GM23248 (cell line): ENCODE results near the gene HMGN1. TPM values are rescaled to one million over a fixed set of nuclear protein-coding genes. Genes with fewer than 3 reads are reported as not detected.

Source experiments
- DNase-seq: peaks from one replicate; pipeline ENCODE4 v3.0.0-alpha.2; 2015
- H2AFZ ChIP-seq: fragments of 200-600 bp; sonication (generic); 2 replicates; pipeline ENCODE4 v1.6.1; 2016; ENCODE audit warnings: antibody characterized with exemption
- H3F3A ChIP-seq: fragments of 200-600 bp; sonication (generic); 2 replicates; pipeline ENCODE4 v1.6.1; 2016; ENCODE audit warnings: mild to moderate bottlenecking, antibody characterized with exemption, mixed run types; ENCODE audit not compliant: insufficient read depth
- H3K27ac ChIP-seq: fragments of 200-600 bp; sonication (generic); 2 replicates; pipeline ENCODE4 v1.5.1; 2016; ENCODE audit warnings: mild to moderate bottlenecking
- H3K27me3 ChIP-seq: fragments of 200-600 bp; sonication (generic); replicated peaks from 2 replicates; pipeline ENCODE4 v1.6.1; 2016; ENCODE audit warnings: mild to moderate bottlenecking; ENCODE audit not compliant: insufficient read depth
- H3K36me3 ChIP-seq: fragments of 200-600 bp; sonication (generic); 2 replicates; pipeline ENCODE4 v1.6.1; 2016; ENCODE audit warnings: low read depth, mild to moderate bottlenecking
- H3K4me1 ChIP-seq: fragments of 200-600 bp; sonication (generic); 2 replicates; pipeline ENCODE4 v1.6.1; 2016; ENCODE audit warnings: mild to moderate bottlenecking; ENCODE audit not compliant: insufficient read depth
- H3K4me2 ChIP-seq: fragments of 200-600 bp; sonication (generic); one replicate; pipeline ENCODE4 v1.6.1; 2016; ENCODE audit warnings: mild to moderate bottlenecking; ENCODE audit not compliant: unreplicated experiment
- H3K4me3 ChIP-seq: fragments of 200-600 bp; sonication (generic); 2 replicates; pipeline ENCODE4 v1.5.1; 2016; ENCODE audit warnings: mild to moderate bottlenecking
- H3K79me2 ChIP-seq: fragments of 200-600 bp; sonication (generic); 2 replicates; pipeline ENCODE4 v1.6.1; 2016; ENCODE audit warnings: mild to moderate bottlenecking; ENCODE audit not compliant: insufficient read depth
- H3K9ac ChIP-seq: fragments of 200-600 bp; sonication (generic); 2 replicates; pipeline ENCODE4 v1.6.1; 2016; ENCODE audit warnings: mild to moderate bottlenecking
- H3K9me2 ChIP-seq: fragments of 200-600 bp; sonication (generic); 2 replicates; pipeline ENCODE4 v1.6.1; 2016; ENCODE audit warnings: mixed run types, mild to moderate bottlenecking, moderate library complexity; ENCODE audit not compliant: insufficient read depth
- H3K9me3 ChIP-seq: fragments of 200-600 bp; sonication (generic); one replicate; pipeline ENCODE4 v1.6.1; 2017; ENCODE audit warnings: low read depth
- H4K20me1 ChIP-seq: fragments of 200-600 bp; sonication (generic); 2 replicates; pipeline ENCODE4 v1.6.0; 2016; ENCODE audit not compliant: insufficient read depth
- EZH2 ChIP-seq: fragments of 200-600 bp; sonication (generic); IDR thresholded peaks from 2 replicates; pipeline ENCODE4 v1.6.1; 2018; ENCODE audit warnings: antibody characterized with exemption, mild to moderate bottlenecking; ENCODE audit not compliant: insufficient read depth, poor library complexity, severe bottlenecking
- EZH2phosphoT487 ChIP-seq: fragments of 200-600 bp; sonication (generic); IDR thresholded peaks from 2 replicates; pipeline ENCODE4 v1.6.1; 2018; ENCODE audit warnings: antibody characterized with exemption, moderate library complexity, mild to moderate bottlenecking, low read depth; ENCODE audit not compliant: insufficient read depth
- WGBS, 2 experiments: methylation state at CpG; one replicate each; pipeline ENCODE4 v1.1.6; 2015 to 2017; ENCODE audit warnings: low lambda C conversion rate in 2 of 2, low coverage in 1 of 2; ENCODE audit errors: missing lambda C conversion rate in 2 of 2; 5-methylcytosine and 5-hydroxymethylcytosine counted together
- in situ Hi-C: fragments of 300-500 bp; cut with MboI; formaldehyde crosslinking; loops from 2 replicates; pipeline ENCODE4 v1.15.0; 2020
- polyA plus RNA-seq: library from polyadenylated mRNA; unstranded; fragments of >200 nt; fragmentation: Nextera tagmentation; extraction: Ambion mirVana; gene quantifications from 2 replicates; pipeline ENCODE4 v1.2.1, GENCODE V29; 2016
- total RNA-seq: library from RNA; depleted of rRNA; stranded (reverse); fragments of >200 nt; shearing (Covaris generic); gene quantifications from 2 replicates; pipeline ENCODE4 v1.2.3, GENCODE V29; 2014

Gene HMGN1
- total and polyA plus RNA-seq, 2 experiments from 2014 or later, result 192 to 349 TPM

DNA sequence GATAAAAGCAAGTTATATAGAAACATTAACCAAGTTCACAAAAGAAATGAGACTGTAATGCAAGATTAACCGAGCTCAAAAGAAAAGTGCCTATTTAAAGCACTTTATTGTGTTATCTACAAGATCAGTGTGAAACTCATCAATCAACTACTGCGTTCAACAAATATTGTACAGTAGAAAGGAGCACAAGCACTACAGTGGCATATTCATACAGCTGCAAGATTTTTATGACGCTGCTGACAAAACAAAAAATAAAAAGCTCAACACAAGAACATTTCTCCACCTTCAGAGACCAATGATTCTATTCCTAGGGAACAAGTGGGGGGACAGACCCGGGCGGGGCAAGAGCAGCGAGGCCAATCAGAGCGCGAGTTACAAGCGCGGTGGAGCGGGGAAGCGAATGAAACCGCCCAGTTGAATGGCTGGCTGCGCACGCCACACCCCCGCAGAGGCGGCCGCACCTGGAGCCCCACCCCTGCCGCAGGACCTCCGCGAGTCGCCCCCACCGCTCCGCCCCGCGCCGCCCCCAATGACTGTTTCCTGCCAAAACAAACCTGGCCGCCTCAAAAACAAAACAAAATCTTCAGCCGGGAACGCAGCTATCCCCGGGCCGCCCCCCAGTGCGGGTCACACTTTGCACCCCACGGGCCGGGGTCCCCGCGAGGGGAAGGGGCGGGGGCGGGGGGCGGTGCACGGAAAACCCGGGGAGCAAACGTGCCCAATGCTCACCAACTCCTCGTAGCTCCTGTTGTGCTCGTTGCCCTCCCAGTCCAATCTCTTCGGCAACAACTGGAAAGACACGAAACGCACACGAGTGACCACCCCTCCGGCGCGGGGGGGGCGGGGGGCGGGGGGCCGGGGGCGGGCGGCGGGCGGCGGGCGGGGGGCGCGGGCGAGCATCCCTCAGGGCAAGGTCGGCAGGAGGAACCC, 36.5 kb downstream of the HMGN1 start:
- TF ChIP-seq EZH2phosphoT487 (no peak), EZH2 (no peak)
- no peaks in the 10 kb centered on the region; the same call in 1 of the 2 replicates for H4K20me1 ChIP-seq
- H3K4me1 ChIP-seq, result peaks cover 15% of the 10 kb centered on the region
- H3K9ac ChIP-seq, result peak overlapping the region; percentile 92
- H3K9me3 ChIP-seq, result no peaks in the 10 kb centered on the region
- no peaks in the 10 kb centered on the region for H3K27me3 ChIP-seq
- H3K4me3 ChIP-seq, result peak overlapping the region; percentile 79
- WGBS, 2 experiments, result 3 to 7% methylated on average over 22 to 61 of the region's 65 CpGs
- H2AFZ ChIP-seq, result peak overlapping the region; percentile 61; the same call in 1 of the 2 replicates
- DNase-seq, result peak; percentile 90
- H3F3A ChIP-seq, result peaks cover 22% of the 10 kb centered on the region
- peak overlapping the region; percentile 60 for H3K27ac ChIP-seq
- in situ Hi-C loops, result no loop called here
- H3K79me2 ChIP-seq, result peaks cover 49% of the 10 kb centered on the region
- peaks cover 9% of the 10 kb centered on the region; the same call in 1 of the 2 replicates for H3K36me3 ChIP-seq
- peak overlapping the region; percentile 57 for H3K4me2 ChIP-seq
- H3K9me2 ChIP-seq, result no peaks in the 10 kb centered on the region

DNA sequence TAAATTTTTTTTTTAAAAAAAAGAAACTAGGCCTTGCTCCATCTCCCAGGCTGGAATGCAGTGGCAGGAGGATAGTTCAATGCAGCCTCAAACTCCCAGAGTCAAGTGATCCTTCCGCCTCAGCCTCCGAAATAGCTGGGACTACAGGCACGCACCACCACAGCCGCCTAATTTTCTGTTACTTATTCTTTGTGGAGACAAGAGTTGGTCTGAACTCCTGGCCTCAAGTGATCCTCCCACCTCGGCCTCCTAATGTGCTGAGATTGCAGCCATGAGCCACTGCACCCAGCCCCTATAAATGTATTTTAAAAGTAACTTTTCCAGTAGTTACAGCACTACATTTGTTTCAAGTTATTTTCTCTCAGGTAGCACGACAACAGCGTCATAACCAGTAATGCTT, 37.7 kb downstream of the HMGN1 start:
- TF ChIP-seq EZH2phosphoT487, result no peak
- TF ChIP-seq EZH2, result no peak
- H3K27me3 ChIP-seq, result no peaks in the 10 kb centered on the region
- no peak overlapping the region for H3K4me2 ChIP-seq
- no peak overlapping the region for H3K27ac ChIP-seq
- no peak for DNase-seq
- no peaks in the 10 kb centered on the region for H3K9me2 ChIP-seq
- no peak overlapping the region for H3K4me3 ChIP-seq
- H3K9ac ChIP-seq, result no peak overlapping the region
- H3F3A ChIP-seq, result peaks cover 22% of the 10 kb centered on the region
- H3K9me3 ChIP-seq, result no peaks in the 10 kb centered on the region
- in situ Hi-C loops, result no loop called here
- 85 to 86% methylated on average over 7 of the region's 7 CpGs for WGBS, 2 experiments
- no peaks in the 10 kb centered on the region; the same call in 1 of the 2 replicates for H4K20me1 ChIP-seq
- H3K4me1 ChIP-seq, result peaks cover 13% of the 10 kb centered on the region
- H3K79me2 ChIP-seq, result peaks cover 61% of the 10 kb centered on the region
- no peak overlapping the region for H2AFZ ChIP-seq
- H3K36me3 ChIP-seq, result peaks cover 14% of the 10 kb centered on the region; the same call in 1 of the 2 replicates

DNA sequence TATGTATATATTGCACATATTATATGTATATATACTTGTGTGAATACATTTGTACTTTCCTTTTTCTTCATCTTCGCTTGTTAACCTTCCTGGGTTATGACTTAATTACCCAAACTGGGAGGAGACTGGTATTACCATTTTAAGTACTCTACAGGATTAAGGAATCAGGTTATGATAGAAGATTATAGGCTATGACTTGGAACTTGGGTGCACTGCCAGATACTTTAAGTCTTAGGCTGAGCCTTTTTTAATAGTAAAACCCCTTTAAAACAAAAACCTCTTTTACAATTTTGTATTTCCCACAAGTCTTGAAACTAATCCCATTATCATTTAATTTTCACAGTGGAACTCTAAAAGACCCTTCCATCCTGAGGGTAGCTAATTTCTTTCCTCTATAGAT, 41.4 kb downstream of the HMGN1 start:
- no peaks in the 10 kb centered on the region for H3K27me3 ChIP-seq
- H3K9me3 ChIP-seq, result no peaks in the 10 kb centered on the region
- in situ Hi-C loops, result no loop called here
- peaks cover 98% of the 10 kb centered on the region for H3K79me2 ChIP-seq
- peaks cover 9% of the 10 kb centered on the region for H3F3A ChIP-seq
- no peak overlapping the region for H3K4me3 ChIP-seq
- H3K9ac ChIP-seq, result no peak overlapping the region
- WGBS, 2 experiments, result 97% methylated on average over 1 of the region's 1 CpG
- no peaks in the 10 kb centered on the region for H3K4me1 ChIP-seq
- H3K27ac ChIP-seq, result no peak overlapping the region
- H2AFZ ChIP-seq, result no peak overlapping the region
- peaks cover 18% of the 10 kb centered on the region; the same call in 1 of the 2 replicates for H3K36me3 ChIP-seq
- no peaks in the 10 kb centered on the region for H3K9me2 ChIP-seq
- H3K4me2 ChIP-seq, result no peak overlapping the region
- TF ChIP-seq EZH2phosphoT487, result no peak
- no peak for TF ChIP-seq EZH2
- H4K20me1 ChIP-seq, result no peaks in the 10 kb centered on the region; the same call in 1 of the 2 replicates
- DNase-seq, result no peak

DNA sequence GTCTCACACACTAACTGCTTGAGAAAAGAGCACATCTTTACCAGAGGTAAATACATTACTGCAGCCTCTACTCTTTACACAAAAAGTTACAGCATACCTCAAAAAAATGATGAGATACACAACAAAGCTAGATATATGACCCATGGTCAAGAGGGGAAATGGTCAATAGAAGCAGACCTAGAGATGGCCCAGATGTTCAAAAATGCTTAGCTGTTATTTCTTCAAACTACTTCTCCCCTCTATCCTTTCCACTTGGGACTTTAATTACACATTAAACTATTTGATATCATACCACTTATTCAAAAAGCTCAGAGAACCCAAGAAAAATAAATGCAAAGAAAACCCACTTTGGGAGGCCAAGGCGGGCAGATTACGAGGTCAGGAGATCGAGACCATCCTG, 48.3 kb downstream of the HMGN1 start:
- H3K36me3 ChIP-seq, result peaks cover 46% of the 10 kb centered on the region
- no peak overlapping the region for H3K4me3 ChIP-seq
- TF ChIP-seq EZH2phosphoT487 (no peak), EZH2 (no peak)
- H3F3A ChIP-seq, result peaks cover 11% of the 10 kb centered on the region; the same call in 1 of the 2 replicates
- peaks cover 3% of the 10 kb centered on the region; the same call in 1 of the 2 replicates for H4K20me1 ChIP-seq
- peaks cover 5% of the 10 kb centered on the region; the same call in 1 of the 2 replicates for H3K4me1 ChIP-seq
- H3K4me2 ChIP-seq, result no peak overlapping the region
- in situ Hi-C loops, result no loop called here
- H3K9me3 ChIP-seq, result no peaks in the 10 kb centered on the region
- peaks cover 95% of the 10 kb centered on the region for H3K79me2 ChIP-seq
- no peak overlapping the region for H2AFZ ChIP-seq
- H3K9ac ChIP-seq, result no peak overlapping the region
- 99 to 100% methylated on average over 3 of the region's 3 CpGs for WGBS, 2 experiments
- no peak for DNase-seq
- no peaks in the 10 kb centered on the region for H3K9me2 ChIP-seq
- no peaks in the 10 kb centered on the region for H3K27me3 ChIP-seq
- no peak overlapping the region for H3K27ac ChIP-seq
